Stimulated activated CD4-positive, alpha-beta T cell treated with anti-CD3 and anti-CD28 coated beads, Interleukin-4, amount 100 ng/mL, for 4 hours (primary cell): Measurements from ENCODE around the gene B9D1.

Source experiments
- DNase-seq, 2 experiments: peaks; one replicate each; pipeline ENCODE4 v3.0.0-alpha.2; 2020

The B9D1 gene, protein sequence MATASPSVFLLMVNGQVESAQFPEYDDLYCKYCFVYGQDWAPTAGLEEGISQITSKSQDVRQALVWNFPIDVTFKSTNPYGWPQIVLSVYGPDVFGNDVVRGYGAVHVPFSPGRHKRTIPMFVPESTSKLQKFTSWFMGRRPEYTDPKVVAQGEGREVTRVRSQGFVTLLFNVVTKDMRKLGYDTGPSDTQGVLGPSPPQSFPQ

DNA sequence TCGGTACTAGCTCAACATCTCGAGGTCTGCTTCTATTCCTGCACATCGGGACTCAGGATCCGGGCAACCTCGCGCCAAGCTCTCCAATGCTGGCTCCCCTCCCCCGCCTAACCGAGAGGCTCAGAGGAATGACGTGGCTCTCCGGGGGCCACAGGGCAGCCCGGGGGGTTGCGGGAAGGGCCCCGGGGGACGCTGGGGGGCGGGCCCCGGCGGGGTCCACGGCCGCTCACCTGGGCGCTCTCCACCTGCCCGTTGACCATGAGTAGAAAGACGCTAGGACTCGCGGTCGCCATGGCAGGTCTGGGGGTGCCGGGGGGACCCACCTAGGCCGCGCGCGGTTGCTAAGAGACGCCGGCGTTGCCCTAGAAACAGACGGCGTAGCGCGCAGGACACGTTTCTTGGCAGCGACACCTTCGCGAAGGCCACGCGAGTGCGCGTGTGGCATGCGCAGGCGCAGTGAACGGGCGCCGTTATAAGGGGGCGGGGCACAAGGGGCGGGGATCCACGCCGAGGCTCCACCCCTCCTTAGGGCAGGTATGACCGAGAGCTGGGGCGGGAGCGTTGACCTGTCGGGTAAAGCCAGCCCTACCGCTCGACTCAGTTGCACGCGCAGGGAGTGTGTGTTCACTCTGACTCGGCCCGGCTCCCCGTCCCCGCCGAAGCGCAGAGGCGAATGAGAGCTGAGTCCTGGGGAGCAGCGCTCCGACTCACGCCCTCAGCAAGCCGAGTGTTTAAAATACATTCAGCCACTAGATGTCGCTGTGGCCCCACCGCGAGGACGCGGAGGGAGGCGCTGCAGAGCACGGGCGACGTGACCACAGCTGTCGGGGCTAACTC is at the start of gene B9D1:
B9D1 (minus strand) TSS at position 447 of the 837 bp plus-strand sequence; CDS start at position 293, 154 bp downstream.
- DNase-seq = peak; percentile 90 to 92

DNA sequence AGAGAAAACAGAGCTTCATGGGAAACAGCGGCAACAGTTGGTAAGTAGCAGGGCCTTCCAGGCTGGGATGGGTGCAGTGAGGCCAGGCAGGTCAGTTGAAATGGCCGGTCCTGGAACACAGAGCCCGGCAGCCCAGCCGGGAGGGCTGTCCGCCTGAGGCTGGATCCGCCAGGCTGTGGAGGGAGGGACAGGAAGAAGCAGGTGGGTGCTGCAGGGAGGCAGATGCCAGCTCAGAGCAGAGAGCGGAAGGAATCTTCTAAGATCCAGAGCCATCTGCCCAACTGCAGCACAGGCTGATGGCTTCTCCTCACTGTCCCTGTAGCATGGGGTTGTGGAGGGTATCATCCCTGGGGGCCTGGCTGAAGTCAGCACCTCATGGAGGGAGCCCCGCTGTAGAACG is 49.1 kb upstream of the B9D1 start:
- DNase-seq = no peak

DNA sequence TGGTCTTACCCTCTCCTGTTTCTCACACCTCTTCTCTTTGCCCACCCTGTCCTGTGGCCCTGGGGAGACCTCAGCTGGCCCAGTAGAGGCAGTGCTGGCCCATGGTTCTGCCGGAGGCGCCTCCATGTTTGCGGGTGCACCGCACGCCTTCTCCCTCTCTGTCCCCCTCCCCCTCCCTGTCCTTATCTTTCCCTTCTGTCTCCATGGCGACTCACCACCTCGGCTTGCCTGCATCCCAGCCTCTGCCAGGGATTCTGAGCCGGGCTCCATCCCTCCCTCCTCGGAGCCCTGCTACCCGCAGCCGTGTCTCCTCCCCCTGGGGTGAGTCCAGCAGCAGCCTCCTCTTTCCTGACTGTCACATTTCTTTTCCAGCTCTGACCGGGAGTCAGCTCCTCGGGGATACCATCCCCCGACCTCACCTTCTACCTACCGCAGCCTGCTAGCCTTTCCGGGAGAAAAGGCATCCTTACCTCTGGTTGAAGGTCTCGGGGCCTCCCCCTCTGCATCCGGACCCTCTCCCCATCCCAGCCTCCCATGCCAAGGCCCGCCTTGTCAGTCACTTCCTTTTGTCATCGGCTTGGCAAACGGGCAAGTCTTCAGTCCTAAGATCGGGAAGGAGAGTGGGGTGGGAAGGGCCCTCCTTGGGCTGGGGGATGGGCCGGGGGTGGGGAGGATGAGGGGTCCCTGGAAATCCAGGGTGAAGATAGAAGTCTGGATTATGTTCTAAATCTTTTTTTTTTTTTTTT is 48.5 kb upstream of the B9D1 start, which contains the start of gene RNF112:
RNF112 (plus strand) TSS at position 358 of the 746 bp plus-strand sequence; CDS start at position 535, 177 bp downstream.
- DNase-seq = no peak

- DNase-seq = no peak
Observed at GRCh38 chr17:19410091-19410490, 47.6 kb upstream of the B9D1 start.

DNA sequence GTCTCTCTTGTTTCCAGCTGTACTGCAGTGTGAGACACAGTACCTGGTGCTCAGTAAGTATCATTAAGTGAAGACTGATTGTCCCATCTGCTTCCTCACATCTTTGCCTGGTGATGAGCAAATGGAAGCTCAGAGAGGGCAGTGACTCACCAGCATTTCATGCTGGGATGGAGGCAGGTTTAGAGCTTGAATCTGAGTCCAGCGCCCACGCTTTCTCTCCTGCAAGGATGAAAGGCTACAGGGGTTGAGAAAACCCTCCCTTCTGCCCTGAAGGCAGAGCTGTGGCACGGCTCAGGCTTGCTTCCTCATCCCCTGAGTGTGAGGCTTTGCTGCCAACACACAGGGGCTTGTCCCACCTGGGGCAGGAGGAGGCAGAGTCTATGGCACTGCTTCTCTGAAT is 47.0 kb upstream of the B9D1 start:
- DNase-seq = peak in 1 of 2 experiments; percentile 24

DNA sequence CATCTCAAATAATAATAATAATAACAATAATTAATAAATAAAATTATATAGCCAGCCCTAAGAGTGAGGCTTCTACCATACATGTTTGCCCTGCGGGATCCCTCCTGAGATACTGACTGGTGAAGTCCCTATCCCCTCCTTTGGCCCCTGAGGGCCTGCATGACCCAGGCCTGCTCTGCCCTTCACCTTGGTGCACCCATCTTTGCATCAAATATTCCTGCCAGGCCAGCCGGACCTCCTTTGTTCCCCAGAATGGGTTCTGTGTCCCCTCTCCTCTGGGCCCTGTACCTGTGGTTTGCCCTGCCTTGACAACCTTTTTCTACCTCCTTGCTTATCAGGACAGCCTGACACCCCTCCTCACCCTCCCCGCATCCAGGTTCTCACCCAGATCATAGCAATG is 46.5 kb upstream of the B9D1 start:
- no peak for DNase-seq

DNA sequence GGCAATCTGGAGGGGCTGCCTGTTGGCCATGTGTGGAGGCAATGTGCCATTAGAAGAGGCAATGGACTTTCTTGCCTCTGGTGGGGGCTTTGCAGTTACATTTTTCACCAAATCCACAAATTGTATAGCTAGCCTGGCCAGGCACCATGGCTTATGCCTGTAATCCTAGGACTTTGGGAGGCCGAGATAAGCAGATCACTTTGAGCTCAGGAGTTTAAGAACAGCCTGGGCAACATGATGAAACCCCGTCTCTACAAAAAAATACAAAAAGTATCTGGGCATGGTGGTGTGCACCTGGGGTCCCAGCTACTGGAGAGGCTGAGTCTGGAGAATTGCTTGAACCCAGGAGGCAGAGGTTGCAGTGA is 45.8 kb upstream of the B9D1 start:
- no peak for DNase-seq

DNA sequence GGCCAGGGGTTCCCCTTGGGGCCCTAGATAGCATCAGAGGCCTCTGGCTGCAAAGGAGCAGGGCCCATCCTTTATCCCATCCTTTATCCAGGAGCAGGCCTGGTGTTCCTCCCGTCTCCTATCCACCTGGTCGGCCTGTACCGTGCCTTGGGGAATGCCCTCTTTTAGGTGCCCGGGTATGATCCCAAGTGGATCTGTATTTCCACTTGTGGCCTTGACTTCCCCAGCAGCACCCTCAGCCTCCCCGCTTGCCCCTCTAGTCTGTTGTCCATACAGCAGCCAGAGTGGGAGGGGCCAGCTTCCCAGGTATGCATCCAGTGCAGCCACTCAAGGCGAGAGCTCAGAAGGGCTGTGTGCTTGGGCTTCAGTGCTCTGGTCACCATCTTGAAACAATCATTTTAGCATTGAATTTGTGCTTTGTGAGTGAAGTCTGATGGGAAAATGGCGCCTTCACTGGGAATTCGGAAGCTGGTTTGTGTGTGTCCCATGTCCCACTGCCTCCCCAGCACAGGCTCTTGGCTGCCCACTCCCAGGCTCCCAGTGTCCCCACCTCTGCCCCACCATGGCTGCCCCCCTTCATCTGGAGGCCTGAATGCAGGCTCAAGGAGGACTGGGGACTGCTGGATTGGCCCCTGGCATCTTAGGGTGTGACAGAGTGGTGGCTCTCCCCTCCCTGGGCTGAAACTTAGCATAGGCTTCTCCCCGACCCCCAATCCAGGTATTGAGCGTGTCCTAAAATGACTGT is 45.2 kb upstream of the B9D1 start:
- DNase-seq = no peak

- DNase-seq = no peak
Observed at GRCh38 chr17:19405114-19405513, 42.6 kb upstream of the B9D1 start.

DNA sequence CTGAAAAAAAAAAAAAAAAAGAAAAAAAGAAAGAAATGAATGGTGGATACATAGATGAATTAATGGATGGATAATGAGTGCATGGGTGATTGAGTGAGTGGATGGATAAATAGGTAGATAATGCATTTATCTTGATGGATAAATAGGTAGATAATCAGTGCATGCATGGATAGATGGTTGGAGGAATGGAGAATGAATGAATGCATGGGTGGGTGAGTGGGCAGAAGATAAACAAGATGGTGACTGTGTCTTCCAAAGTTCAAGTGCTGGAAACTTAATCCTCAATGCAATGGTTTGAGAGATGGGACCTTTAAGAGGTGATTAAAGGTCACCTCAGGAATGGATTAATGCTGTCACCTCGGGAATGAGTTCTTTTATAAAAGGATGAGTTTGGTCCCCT is 41.7 kb upstream of the B9D1 start:
- DNase-seq = no peak

GRCh38 chr17:19403021-19403420 is 40.5 kb upstream of the B9D1 start:
- no peak for DNase-seq

DNA sequence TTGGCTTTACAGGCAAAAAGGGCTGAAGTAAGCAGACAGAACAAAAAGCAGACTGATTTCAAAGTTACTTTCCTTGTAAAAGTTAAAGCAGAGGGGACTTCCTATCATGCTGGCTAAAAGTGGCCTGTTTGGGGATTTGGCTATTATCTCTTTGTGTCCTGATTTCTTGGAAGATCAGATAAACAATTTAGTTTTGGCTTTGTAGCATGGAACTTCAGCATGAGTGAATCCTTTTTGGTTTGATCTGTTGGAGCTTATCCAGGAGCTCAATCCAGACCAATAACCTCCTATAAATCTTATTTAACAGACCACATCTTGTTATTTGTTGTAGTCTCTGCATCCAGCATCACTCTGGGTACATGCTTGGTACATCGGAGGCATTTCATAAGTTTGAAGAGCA is 39.6 kb upstream of the B9D1 start:
- no peak for DNase-seq

DNA sequence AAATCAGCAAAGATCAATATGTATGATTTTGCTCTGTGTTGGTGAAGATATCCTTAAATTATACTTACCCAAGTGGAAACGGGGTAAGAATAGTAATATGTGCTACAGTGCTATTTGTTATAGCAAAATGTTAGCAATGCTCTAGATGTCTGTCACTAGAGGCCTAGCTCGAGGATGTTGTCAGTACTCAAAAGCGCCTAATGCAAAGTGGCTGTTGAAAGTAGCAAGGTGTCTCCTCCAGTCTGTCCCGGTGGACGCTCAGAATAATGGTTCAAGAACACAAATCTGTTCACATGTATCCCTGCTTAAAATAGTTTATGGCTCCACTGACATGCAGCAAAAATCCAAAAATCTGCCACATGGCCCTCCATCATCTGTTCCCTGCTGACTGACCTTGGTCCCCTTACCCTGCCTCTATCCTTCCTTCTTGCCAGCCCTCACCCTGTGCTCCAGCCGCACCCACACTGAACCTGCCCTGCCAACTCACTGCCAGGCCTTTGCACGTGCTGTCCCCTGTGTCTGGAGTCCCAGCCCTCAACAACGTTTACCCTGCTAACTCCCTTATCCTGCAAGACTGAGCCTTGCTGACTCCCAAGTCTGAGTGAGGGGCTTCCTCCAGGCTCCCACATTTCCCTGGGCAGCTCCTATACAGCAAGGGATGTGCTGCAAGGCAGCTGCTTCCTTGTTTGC is 38.9 kb upstream of the B9D1 start:
- no peak for DNase-seq

DNA sequence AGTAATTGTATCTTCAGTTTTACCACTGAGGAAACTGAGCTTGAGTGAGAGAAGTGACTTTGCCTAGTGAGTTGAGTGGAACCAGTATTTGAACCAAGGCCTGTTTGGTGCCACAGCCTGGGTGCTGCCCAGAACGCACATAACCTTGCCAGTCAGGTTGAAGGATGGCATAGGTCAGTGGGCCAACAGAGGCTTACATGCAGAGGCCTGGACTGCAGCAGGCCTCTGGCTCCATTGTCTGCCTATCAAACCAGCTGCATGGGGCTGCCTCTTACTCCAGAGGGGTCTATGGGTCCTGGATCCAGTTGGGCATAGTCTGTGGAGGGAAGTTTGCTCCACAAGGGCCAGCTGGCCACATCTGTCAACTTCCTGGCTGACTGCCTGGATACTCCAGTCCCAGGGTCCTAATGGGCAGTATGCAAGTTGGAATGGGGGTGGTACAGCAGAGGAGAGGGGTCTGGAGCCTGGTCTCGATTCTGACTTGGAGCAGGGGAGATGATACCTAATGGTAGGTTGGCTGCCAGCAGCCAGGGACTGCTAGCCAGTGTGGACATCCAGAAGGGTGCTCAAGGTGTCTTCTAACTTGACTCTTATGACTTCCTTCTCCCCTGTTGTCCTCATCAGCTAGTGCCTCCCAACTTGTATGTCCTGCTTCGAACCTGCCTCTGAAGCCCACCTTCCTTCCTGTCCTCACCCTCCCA is 37.4 kb upstream of the B9D1 start:
- no peak for DNase-seq

DNA sequence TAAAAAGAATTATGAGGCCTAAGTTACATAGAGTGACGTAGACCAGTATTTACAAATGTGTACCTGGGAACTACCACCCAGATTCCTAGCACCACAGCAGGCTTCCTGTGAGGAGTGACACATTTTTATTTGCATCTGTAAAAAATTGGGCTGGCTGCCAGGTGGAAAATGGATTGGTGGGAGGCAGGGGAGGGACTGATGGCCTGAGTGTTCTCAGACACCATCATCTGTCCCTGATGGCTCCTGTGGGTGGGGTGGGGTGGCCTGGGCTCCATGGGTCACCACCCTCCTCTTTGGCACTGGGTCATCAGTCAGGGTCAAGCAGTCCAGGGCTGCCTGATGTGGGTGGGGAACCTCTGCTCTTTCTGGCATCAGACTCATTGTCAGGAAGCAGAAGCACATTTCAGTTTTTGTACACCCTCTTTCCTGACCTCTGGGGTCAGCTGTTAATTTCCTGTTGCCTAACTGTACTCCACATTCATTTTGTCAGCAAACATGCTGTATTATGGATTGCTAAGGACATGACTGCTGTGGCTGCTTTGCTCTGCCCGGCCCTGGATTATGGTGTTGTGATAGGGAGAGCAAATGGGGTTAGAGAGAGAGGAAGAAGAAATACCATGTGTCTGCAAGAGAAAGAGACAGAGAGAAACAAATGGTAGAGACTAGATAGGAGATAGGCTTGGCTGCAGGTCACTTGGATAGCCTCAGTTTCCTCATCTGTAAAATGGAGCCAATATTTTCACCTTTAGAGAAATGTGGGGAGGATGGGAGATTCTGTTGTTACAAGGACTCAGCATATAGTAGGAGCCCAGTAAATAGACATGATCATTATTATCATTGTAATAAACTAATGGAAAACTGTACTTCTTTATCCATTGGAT is 36.0 kb upstream of the B9D1 start:
- no peak for DNase-seq

DNA sequence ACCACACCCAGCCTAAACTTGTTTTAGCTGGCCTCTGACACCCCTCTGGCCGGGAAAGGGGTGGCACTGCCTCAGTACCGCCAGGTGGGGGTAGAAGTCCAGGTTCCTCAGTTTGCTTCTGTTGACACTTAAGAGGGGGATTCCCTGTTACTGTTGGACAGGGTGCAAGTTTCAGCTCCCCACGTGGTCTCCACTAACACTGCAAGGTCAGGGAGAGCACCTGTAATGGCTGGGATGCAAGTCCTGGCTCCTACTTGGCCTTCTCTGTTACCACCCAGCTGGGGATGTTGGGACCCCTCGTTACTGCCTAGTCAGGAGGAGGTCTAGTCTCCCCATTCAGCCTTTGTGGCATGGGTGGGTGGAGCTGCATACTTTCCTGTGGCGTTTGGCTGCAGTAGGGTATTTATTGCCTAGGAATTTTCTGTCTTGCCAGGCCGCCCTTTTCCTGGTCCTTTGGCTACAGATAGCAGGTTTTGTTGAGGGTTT is 35.1 kb upstream of the B9D1 start:
- DNase-seq = no peak

DNA sequence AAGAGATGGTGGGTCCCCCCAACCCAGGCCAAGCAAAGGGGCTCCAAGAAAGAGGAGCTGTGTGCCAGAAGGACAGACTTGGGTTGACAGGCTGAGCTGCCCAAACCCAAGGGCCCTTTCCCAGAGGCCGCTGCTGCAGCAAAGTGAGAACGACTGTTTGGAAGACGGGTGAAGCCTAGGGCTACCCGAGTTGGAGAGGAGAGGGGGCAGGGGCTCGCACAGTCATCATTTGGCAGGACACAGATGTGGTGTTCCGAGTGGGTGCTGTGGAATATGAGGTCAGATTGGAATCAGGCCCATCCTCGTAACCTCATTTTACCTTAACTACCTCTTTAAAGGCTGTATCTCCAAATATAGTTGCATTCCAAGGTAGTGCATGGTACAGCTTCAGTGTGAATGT is 29.8 kb upstream of the B9D1 start:
- no peak for DNase-seq

GRCh38 chr17:19391432-19391831 is 28.9 kb upstream of the B9D1 start:
- no peak for DNase-seq

- DNase-seq = no peak
Observed at GRCh38 chr17:19390951-19391350, 28.4 kb upstream of the B9D1 start.
